Neural cell (in vitro differentiated cells): ENCODE results near the gene KIRREL3.

ENCODE experiments used
- POLR2AphosphoS5 ChIP-seq: IDR thresholded peaks from 2 replicates; pipeline ENCODE4 v1.6.1; 2012
- RAD21 ChIP-seq: fragments of 450-650 bp; conservative IDR thresholded peaks from 2 replicates; pipeline ENCODE4 v1.6.1; 2014; ENCODE audit warnings: antibody characterized with exemption, mild to moderate bottlenecking, moderate library complexity
- REST ChIP-seq: IDR thresholded peaks from 2 replicates; pipeline ENCODE4 v1.6.1; 2012; ENCODE audit warnings: borderline replicate concordance
- TAF1 ChIP-seq: IDR thresholded peaks from 2 replicates; pipeline ENCODE4 v1.6.1; 2012; ENCODE audit warnings: low read depth
- TF ChIP-seq, protein P1 (sequence below): fragments of 450-650 bp; IDR thresholded peaks from 2 replicates; pipeline ENCODE4 v1.5.1; 2014; ENCODE audit warnings: antibody characterized with exemption, mild to moderate bottlenecking, moderate library complexity; ENCODE audit not compliant: poor library complexity, severe bottlenecking

GRCh38 chr11:126697936-126698335 lies 302.6 kb downstream of the KIRREL3 start:
- TF ChIP-seq, protein P1, sequence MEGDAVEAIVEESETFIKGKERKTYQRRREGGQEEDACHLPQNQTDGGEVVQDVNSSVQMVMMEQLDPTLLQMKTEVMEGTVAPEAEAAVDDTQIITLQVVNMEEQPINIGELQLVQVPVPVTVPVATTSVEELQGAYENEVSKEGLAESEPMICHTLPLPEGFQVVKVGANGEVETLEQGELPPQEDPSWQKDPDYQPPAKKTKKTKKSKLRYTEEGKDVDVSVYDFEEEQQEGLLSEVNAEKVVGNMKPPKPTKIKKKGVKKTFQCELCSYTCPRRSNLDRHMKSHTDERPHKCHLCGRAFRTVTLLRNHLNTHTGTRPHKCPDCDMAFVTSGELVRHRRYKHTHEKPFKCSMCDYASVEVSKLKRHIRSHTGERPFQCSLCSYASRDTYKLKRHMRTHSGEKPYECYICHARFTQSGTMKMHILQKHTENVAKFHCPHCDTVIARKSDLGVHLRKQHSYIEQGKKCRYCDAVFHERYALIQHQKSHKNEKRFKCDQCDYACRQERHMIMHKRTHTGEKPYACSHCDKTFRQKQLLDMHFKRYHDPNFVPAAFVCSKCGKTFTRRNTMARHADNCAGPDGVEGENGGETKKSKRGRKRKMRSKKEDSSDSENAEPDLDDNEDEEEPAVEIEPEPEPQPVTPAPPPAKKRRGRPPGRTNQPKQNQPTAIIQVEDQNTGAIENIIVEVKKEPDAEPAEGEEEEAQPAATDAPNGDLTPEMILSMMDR = no peak
- TF ChIP-seq POLR2AphosphoS5 (no peak), RAD21 (no peak), TAF1 (no peak), REST (no peak)
